Measurements from ENCODE around the gene KLHL41.

DNA sequence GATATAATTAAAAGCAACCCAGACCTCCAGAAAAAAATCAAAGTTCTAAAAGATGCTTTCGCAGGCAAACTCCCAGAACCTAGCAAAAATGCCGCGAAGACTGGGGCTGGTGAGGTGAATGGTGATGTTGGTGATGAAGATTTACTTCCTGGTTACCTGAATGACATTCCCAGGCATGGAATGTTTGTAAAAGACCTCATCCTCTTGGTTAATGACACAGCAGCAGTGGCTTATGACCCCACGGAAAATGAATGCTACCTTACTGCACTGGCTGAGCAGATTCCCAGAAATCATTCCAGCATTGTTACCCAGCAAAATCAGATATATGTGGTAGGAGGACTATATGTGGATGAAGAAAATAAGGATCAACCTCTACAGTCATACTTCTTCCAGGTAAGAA, 994 bp downstream of the KLHL41 start:
- TF ChIP-seq, protein P1, sequence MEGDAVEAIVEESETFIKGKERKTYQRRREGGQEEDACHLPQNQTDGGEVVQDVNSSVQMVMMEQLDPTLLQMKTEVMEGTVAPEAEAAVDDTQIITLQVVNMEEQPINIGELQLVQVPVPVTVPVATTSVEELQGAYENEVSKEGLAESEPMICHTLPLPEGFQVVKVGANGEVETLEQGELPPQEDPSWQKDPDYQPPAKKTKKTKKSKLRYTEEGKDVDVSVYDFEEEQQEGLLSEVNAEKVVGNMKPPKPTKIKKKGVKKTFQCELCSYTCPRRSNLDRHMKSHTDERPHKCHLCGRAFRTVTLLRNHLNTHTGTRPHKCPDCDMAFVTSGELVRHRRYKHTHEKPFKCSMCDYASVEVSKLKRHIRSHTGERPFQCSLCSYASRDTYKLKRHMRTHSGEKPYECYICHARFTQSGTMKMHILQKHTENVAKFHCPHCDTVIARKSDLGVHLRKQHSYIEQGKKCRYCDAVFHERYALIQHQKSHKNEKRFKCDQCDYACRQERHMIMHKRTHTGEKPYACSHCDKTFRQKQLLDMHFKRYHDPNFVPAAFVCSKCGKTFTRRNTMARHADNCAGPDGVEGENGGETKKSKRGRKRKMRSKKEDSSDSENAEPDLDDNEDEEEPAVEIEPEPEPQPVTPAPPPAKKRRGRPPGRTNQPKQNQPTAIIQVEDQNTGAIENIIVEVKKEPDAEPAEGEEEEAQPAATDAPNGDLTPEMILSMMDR (IDR thresholded peaks at IDR 0.05) = no peak
- TF ChIP-seq POLR2A (IDR thresholded peaks at IDR 0.05; ENCODE audit: low read depth) = no peak
